Upper lobe of left lung (tissue), 6 donors: Measurements from ENCODE around the gene DZIP1. TPM values are rescaled to one million over a fixed set of nuclear protein-coding genes. Genes with fewer than 3 reads are reported as not detected.
"Not testable (repeated sequence)": the region's sequence is repeated elsewhere in the genome, so short reads cannot be mapped to it uniquely, and the experiment has no call there.

Experiments
- ATAC-seq, 2 donors: fragments of 200-7000 bp; cut with Tn5 transposase; one replicate each; pipeline ENCODE4 v1.9.1; 2022; ENCODE audit warnings: mild to moderate bottlenecking in 2 of 2, moderate library complexity in 2 of 2; ENCODE audit not compliant: low FRiP score in 2 of 2
- DNase-seq, 2 donors: peaks; one replicate each; pipeline ENCODE4 v3.0.0-alpha.2; 2019 to 2020
- H3K27ac ChIP-seq, 4 donors: fragments of 200-600 bp; sonication (generic); one replicate each; pipeline ENCODE4 v1.5.1; 2016 to 2019
- H3K27me3 ChIP-seq, 4 donors: fragments of 200-600 bp; sonication (generic); one replicate each; pipeline ENCODE4 v1.5.1; 2017 to 2019
- H3K36me3 ChIP-seq, 4 donors: fragments of 200-600 bp; sonication (generic); one replicate each; pipeline ENCODE4 v1.5.1; 2016 to 2019
- H3K4me1 ChIP-seq, 4 donors: fragments of 200-600 bp; sonication (generic); one replicate each; pipeline ENCODE4 v1.5.1; 2018 to 2019
- H3K4me3 ChIP-seq, 4 donors: fragments of 200-600 bp; sonication (generic); one replicate each; pipeline ENCODE4 v1.5.1; 2017 to 2019; ENCODE audit warnings: mild to moderate bottlenecking in 2 of 4, moderate library complexity in 1 of 4
- H3K9me3 ChIP-seq, 4 donors: fragments of 200-600 bp; sonication (generic); one replicate each; pipeline ENCODE4 v1.5.1; 2018 to 2019
- CTCF ChIP-seq, 6 experiments: fragments of 450-650 bp in 4 of 6; fragments of 200-600 bp in 2 of 6; sonication (generic) in 2 of 6; IDR thresholded peaks; one replicate each; pipeline ENCODE4 v1.5.1; 2016 to 2019; ENCODE audit warnings: antibody characterized with exemption in 6 of 6
- EP300 ChIP-seq, 4 donors: sonication (generic); formaldehyde crosslinking; IDR thresholded peaks; one replicate each; pipeline ENCODE4 v1.5.1; 2017; ENCODE audit warnings: antibody characterized with exemption in 4 of 4, control low read depth in 2 of 4
- POLR2A ChIP-seq, 4 donors: fragments of 450-650 bp; IDR thresholded peaks; one replicate each; pipeline ENCODE4 v1.5.1; 2016 to 2017; ENCODE audit warnings: antibody characterized with exemption in 4 of 4, mild to moderate bottlenecking in 2 of 4
- POLR2AphosphoS5 ChIP-seq, 2 donors: sonication (generic); formaldehyde crosslinking; IDR thresholded peaks; one replicate each; pipeline ENCODE4 v1.5.1; 2017; ENCODE audit warnings: antibody characterized with exemption in 2 of 2
- WGBS, 2 donors: methylation state at CpG; one replicate each; pipeline ENCODE4 v1.1.5; 2017 to 2018; 5-methylcytosine and 5-hydroxymethylcytosine counted together
- total RNA-seq, 6 donors: library from RNA; depleted of rRNA in 4 of 6; stranded (reverse); fragments of >200 nt in 4 of 6; gene quantifications; one replicate each; pipeline versions ENCODE4 v1.1.0 to v1.2.1, GENCODE V29; 2016 to 2021
- donor health status: DM: no; HTN: no; CAD: no; lungs with moderate emphysema.
- donor health status: DM: no; HTN: yes; CAD: no; lungs with severe emphysema.

DZIP1 gene
- 10 to 100 TPM in 1 of 6 donors, 1 to 10 TPM in 5; 4.8 to 18.4 (median 8.7) TPM for total RNA-seq

- peak in 1 of 2 donors; percentile 92 for DNase-seq
- Histone ChIP-seq H3K27me3 (peaks cover 0 to 27% (median 11%) of the 10 kb centered on the region in 4 donors), H3K4me1 (peaks cover 21 to 34% (median 25%) of the 10 kb centered on the region in 4 donors), H3K9me3 (no peaks in the 10 kb centered on the region), H3K36me3 (no peaks in the 10 kb centered on the region), H3K4me3 (peak within 1 kb of the TSS; percentile 44 to 62 (median 52)), H3K27ac (peak within 1 kb of the TSS; percentile 49 to 69 (median 52))
- 7 to 13% methylated on average over 7 to 20 of the region's 30 CpGs for WGBS, 2 donors
- ATAC-seq = peak in 1 of 2 donors; percentile 94
- TF ChIP-seq POLR2A (IDR thresholded peaks at IDR 0.05) (no peak), EP300 (IDR thresholded peaks at IDR 0.05) (no peak), CTCF (IDR thresholded peaks at IDR 0.05) (no peak), POLR2AphosphoS5 (IDR thresholded peaks at IDR 0.05) (peak in 1 of 2 donors; percentile 50)
Observed at GRCh38 chr13:95644601-95645052, at the start of gene DZIP1. TSS of gene DZIP1 (minus strand) at chr13:95644706. CDS start at chr13:95642029, 2,677 bp downstream.

- not testable (repeated sequence) for ATAC-seq, H3K9me3 ChIP-seq, H3K4me3 ChIP-seq, H3K36me3 ChIP-seq, H3K4me1 ChIP-seq, H3K27me3 ChIP-seq, H3K27ac ChIP-seq
- 97 to 100% methylated on average over 6 to 13 of the region's 28 CpGs for WGBS, 2 donors
- DNase-seq = peak in 1 of 2 donors; percentile 54
Observed at GRCh38 chr13:95690986-95691385, 46.5 kb upstream of the DZIP1 start.

GRCh38 chr13:95689582-95689926, 45.0 kb upstream of the DZIP1 start:
- no peak overlapping the region for H3K27ac ChIP-seq
- H3K36me3 ChIP-seq = no peaks in the 10 kb centered on the region
- 89 to 95% methylated on average over 3 of the region's 3 CpGs for WGBS, 2 donors
- DNase-seq (no peak), ATAC-seq (no peak)
- H3K4me1 ChIP-seq = peaks cover 6 to 15% (median 7%) of the 10 kb centered on the region in 4 donors
- H3K27me3 ChIP-seq = no peaks in the 10 kb centered on the region
- TF ChIP-seq POLR2AphosphoS5 (IDR thresholded peaks at IDR 0.05) (no peak), POLR2A (IDR thresholded peaks at IDR 0.05) (no peak), EP300 (IDR thresholded peaks at IDR 0.05) (no peak), CTCF (IDR thresholded peaks at IDR 0.05) (no peak)
- no peaks in the 10 kb centered on the region for H3K9me3 ChIP-seq
- no peak overlapping the region for H3K4me3 ChIP-seq

GRCh38 chr13:95684960-95685359, 40.5 kb upstream of the DZIP1 start:
- not testable (repeated sequence) for H3K9me3 ChIP-seq, H3K36me3 ChIP-seq, H3K27me3 ChIP-seq, H3K27ac ChIP-seq, H3K4me3 ChIP-seq, ATAC-seq
- 95 to 100% methylated on average over 4 to 5 of the region's 5 CpGs for WGBS, 2 donors
- peak in 1 of 2 donors; percentile 4 for DNase-seq
- peaks cover 16 to 50% (median 19%) of the 10 kb centered on the region in 4 donors for H3K4me1 ChIP-seq

- no peaks in the 10 kb centered on the region for H3K27me3 ChIP-seq
- no peaks in the 10 kb centered on the region for H3K36me3 ChIP-seq
- WGBS, 2 donors = 57 to 82% methylated on average over 1 to 2 of the region's 2 CpGs
- peaks cover 20 to 50% (median 23%) of the 10 kb centered on the region in 4 donors for H3K4me1 ChIP-seq
- no peaks in the 10 kb centered on the region for H3K9me3 ChIP-seq
- H3K27ac ChIP-seq = peak overlapping the region in 1 of 4 donors; percentile 15
- ATAC-seq = peak in 1 of 2 donors; percentile 31
- TF ChIP-seq CTCF (IDR thresholded peaks at IDR 0.05) (no peak), POLR2A (IDR thresholded peaks at IDR 0.05) (no peak), EP300 (IDR thresholded peaks at IDR 0.05) (no peak), POLR2AphosphoS5 (IDR thresholded peaks at IDR 0.05) (no peak)
- H3K4me3 ChIP-seq = no peak overlapping the region
- no peak for DNase-seq
Observed at GRCh38 chr13:95684418-95684817, 39.9 kb upstream of the DZIP1 start.

- peaks cover 30 to 68% (median 37%) of the 10 kb centered on the region in 4 donors for H3K4me1 ChIP-seq
- H3K36me3 ChIP-seq = no peaks in the 10 kb centered on the region
- DNase-seq = no peak
- H3K27ac ChIP-seq = peak overlapping the region in 2 of 4 donors; percentile 28 to 45
- 33 to 51% methylated on average over 2 of the region's 2 CpGs for WGBS, 2 donors
- H3K27me3 ChIP-seq = no peaks in the 10 kb centered on the region
- no peak for TF ChIP-seq CTCF (IDR thresholded peaks at IDR 0.05)
- no peak for TF ChIP-seq POLR2A (IDR thresholded peaks at IDR 0.05)
- TF ChIP-seq POLR2AphosphoS5 (IDR thresholded peaks at IDR 0.05) = no peak
- ATAC-seq = no peak
- no peaks in the 10 kb centered on the region for H3K9me3 ChIP-seq
- no peak overlapping the region for H3K4me3 ChIP-seq
Observed at GRCh38 chr13:95679722-95680121, 35.2 kb upstream of the DZIP1 start.
